DOHH2 (cell line): ENCODE measurements around the gene GYS2.

Source experiments
- CTCF ChIP-seq: fragments of 200-600 bp; sonication (generic); IDR thresholded peaks from one replicate; pipeline ENCODE4 v1.5.1; 2014; ENCODE audit warnings: antibody characterized with exemption, mild to moderate bottlenecking, low read depth, low read length; ENCODE audit not compliant: poor library complexity, severe bottlenecking
- EZH2phosphoT487 ChIP-seq: fragments of 200-600 bp; sonication (generic); IDR thresholded peaks from 2 replicates; pipeline ENCODE4 v1.6.1; 2017; ENCODE audit warnings: borderline replicate concordance, mild to moderate bottlenecking, antibody characterized with exemption, low read length, moderate library complexity, mixed read lengths

- no peak for TF ChIP-seq CTCF
- no peak for TF ChIP-seq EZH2phosphoT487
Observed at GRCh38 chr12:21583587-21583986, 21.1 kb downstream of the GYS2 start.
